GM21526 (cell line): Measurements from ENCODE around the gene DISC1.
"Not testable (repeated sequence)": the region's sequence is repeated elsewhere in the genome, so short reads cannot be mapped to it uniquely, and the experiment has no call there.

Experiments used
- ATAC-seq: cut with Tn5 transposase; IDR thresholded peaks from one replicate; pipeline ENCODE4 v1.9.1; 2021; ENCODE audit warnings: moderate library complexity; ENCODE audit not compliant: unreplicated experiment, low FRiP score

The DISC1 gene

GRCh38 chr1:231634323-231635013 lies 7.9 kb downstream of the DISC1 start:
- ATAC-seq: no peak

GRCh38 chr1:231636157-231636556 lies 9.6 kb downstream of the DISC1 start:
- ATAC-seq: no peak

- not testable (repeated sequence) for ATAC-seq
Measured at GRCh38 chr1:231636922-231637321, 10.3 kb downstream of the DISC1 start.

GRCh38 chr1:231638647-231639046 lies 12.1 kb downstream of the DISC1 start:
- ATAC-seq: no peak

GRCh38 chr1:231639819-231640218 lies 13.2 kb downstream of the DISC1 start:
- no peak for ATAC-seq

- ATAC-seq: not testable (repeated sequence)
Measured at GRCh38 chr1:231641444-231641843, 14.9 kb downstream of the DISC1 start.

- ATAC-seq: not testable (repeated sequence)
Measured at GRCh38 chr1:231642061-231642460, 15.5 kb downstream of the DISC1 start.

- ATAC-seq: no peak
Measured at GRCh38 chr1:231642618-231643017, 16.0 kb downstream of the DISC1 start.

GRCh38 chr1:231643071-231643934 lies 16.7 kb downstream of the DISC1 start:
- ATAC-seq: no peak

- ATAC-seq: no peak
Measured at GRCh38 chr1:231643935-231644237, 17.3 kb downstream of the DISC1 start.

- ATAC-seq: not testable (repeated sequence)
Measured at GRCh38 chr1:231645634-231646033, 19.0 kb downstream of the DISC1 start.

GRCh38 chr1:231646165-231646564 lies 19.6 kb downstream of the DISC1 start:
- ATAC-seq: not testable (repeated sequence)

GRCh38 chr1:231651621-231652260 lies 25.2 kb downstream of the DISC1 start:
- ATAC-seq: not testable (repeated sequence)

- ATAC-seq: no peak
Measured at GRCh38 chr1:231653632-231654031, 27.0 kb downstream of the DISC1 start.

GRCh38 chr1:231656741-231657140 lies 30.2 kb downstream of the DISC1 start:
- ATAC-seq: no peak

GRCh38 chr1:231658223-231658622 lies 31.6 kb downstream of the DISC1 start:
- ATAC-seq: not testable (repeated sequence)

- no peak for ATAC-seq
Measured at GRCh38 chr1:231660198-231660597, 33.6 kb downstream of the DISC1 start.

GRCh38 chr1:231663211-231663792 lies 36.7 kb downstream of the DISC1 start:
- no peak for ATAC-seq

- no peak for ATAC-seq
Measured at GRCh38 chr1:231665101-231665500, 38.5 kb downstream of the DISC1 start.

GRCh38 chr1:231665726-231666125 lies 39.1 kb downstream of the DISC1 start:
- no peak for ATAC-seq
